ENCODE data around the gene HRH4.

HRH4 gene

GRCh38 chr18:24509435-24509834, 49.0 kb downstream of the HRH4 start:
- TF ChIP-seq POLR2A (IDR thresholded peaks at IDR 0.05; ENCODE audit: extremely low read depth, insufficient read length), result no peak
- no peak for TF ChIP-seq CTCF (IDR thresholded peaks at IDR 0.05; ENCODE audit: low read depth, low read length)
- no peak for TF ChIP-seq MYC (IDR thresholded peaks at IDR 0.05; ENCODE audit: low read depth, low read length)
- no peak for TF ChIP-seq MAX (IDR thresholded peaks at IDR 0.05; ENCODE audit: low read depth, low read length)
- no peak for DNase-seq (ENCODE audit: low read depth)
- H3K4me3 ChIP-seq (ENCODE audit: low read depth, low read length), result no peak overlapping the region

- DNase-seq (ENCODE audit: low read depth), result peak; percentile 49
- no peak for TF ChIP-seq MAX (IDR thresholded peaks at IDR 0.05; ENCODE audit: low read depth, low read length)
- peak; percentile 64 for TF ChIP-seq CTCF (IDR thresholded peaks at IDR 0.05; ENCODE audit: low read depth, low read length)
- H3K4me3 ChIP-seq (ENCODE audit: low read depth, low read length), result no peak overlapping the region
These were observed 54.0 kb downstream of the HRH4 start for GRCh38 chr18:24514439-24514838.

GRCh38 chr18:24515721-24516120, 55.3 kb downstream of the HRH4 start:
- TF ChIP-seq CTCF (IDR thresholded peaks at IDR 0.05; ENCODE audit: low read depth, low read length) (no peak), MYC (IDR thresholded peaks at IDR 0.05; ENCODE audit: low read depth, low read length) (no peak), MAX (IDR thresholded peaks at IDR 0.05; ENCODE audit: low read depth, low read length) (no peak), POLR2A (IDR thresholded peaks at IDR 0.05; ENCODE audit: extremely low read depth, insufficient read length) (no peak)
- no peak overlapping the region for H3K4me3 ChIP-seq (ENCODE audit: low read depth, low read length)
- no peak for DNase-seq (ENCODE audit: low read depth)

GRCh38 chr18:24516261-24516660, 55.8 kb downstream of the HRH4 start:
- TF ChIP-seq MAX (IDR thresholded peaks at IDR 0.05; ENCODE audit: low read depth, low read length), result no peak
- no peak for TF ChIP-seq CTCF (IDR thresholded peaks at IDR 0.05; ENCODE audit: low read depth, low read length)
- TF ChIP-seq MYC (IDR thresholded peaks at IDR 0.05; ENCODE audit: low read depth, low read length), result no peak
- TF ChIP-seq POLR2A (IDR thresholded peaks at IDR 0.05; ENCODE audit: extremely low read depth, insufficient read length), result no peak
- H3K4me3 ChIP-seq (ENCODE audit: low read depth, low read length), result no peak overlapping the region
- no peak for DNase-seq (ENCODE audit: low read depth)

- no peak for DNase-seq (ENCODE audit: low read depth)
- TF ChIP-seq POLR2A (IDR thresholded peaks at IDR 0.05; ENCODE audit: extremely low read depth, insufficient read length) (no peak), MYC (IDR thresholded peaks at IDR 0.05; ENCODE audit: low read depth, low read length) (no peak), MAX (IDR thresholded peaks at IDR 0.05; ENCODE audit: low read depth, low read length) (no peak), CTCF (IDR thresholded peaks at IDR 0.05; ENCODE audit: low read depth, low read length) (no peak)
- H3K4me3 ChIP-seq (ENCODE audit: low read depth, low read length), result no peak overlapping the region
These were observed 57.1 kb downstream of the HRH4 start for GRCh38 chr18:24517554-24517953.

GRCh38 chr18:24518596-24518995, 58.2 kb downstream of the HRH4 start:
- no peak for TF ChIP-seq POLR2A (IDR thresholded peaks at IDR 0.05; ENCODE audit: extremely low read depth, insufficient read length)
- TF ChIP-seq MAX (IDR thresholded peaks at IDR 0.05; ENCODE audit: low read depth, low read length), result no peak
- no peak for DNase-seq (ENCODE audit: low read depth)
- H3K4me3 ChIP-seq (ENCODE audit: low read depth, low read length), result no peak overlapping the region
